ENCODE data around the gene TYW3.
A peak's percentile ranks its signal among the peaks of the same experiment; 100 is the strongest.

Gene TYW3

DNA sequence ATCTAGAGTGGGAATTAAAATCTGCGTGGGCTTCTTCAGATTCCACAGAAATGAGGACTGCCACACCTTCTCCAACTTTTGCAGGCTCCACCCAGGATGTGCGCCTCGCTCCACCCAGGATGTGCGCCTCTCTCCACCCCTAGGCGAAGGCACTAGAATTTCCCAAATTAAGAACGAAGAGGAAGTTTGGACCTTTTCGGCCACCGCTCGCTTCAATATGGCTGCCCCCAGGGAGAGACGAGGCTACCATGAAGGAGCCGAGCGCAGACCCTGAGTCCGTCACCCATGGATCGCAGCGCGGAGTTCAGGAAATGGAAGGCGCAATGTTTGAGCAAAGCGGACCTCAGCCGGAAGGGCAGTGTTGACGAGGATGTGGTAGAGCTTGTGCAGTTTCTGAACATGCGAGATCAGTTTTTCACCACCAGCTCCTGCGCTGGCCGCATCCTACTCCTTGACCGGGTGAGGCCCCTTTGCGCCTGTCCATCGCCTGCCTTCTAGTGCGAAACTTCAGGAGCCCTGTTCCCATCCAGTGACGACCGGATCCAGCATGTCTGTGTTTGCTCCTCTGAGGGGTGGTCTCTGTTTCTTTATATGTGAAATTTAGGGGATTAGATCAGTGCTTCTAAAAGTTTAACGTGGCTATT lies at the start of gene TYW3, which contains the start of gene CRYZ:
TYW3 (plus strand) TSS at position 193 of the 644 bp plus-strand sequence; CDS start at position 286, 93 bp downstream.
CRYZ (minus strand) TSS at position 91 of the 644 bp plus-strand sequence. CDS start 8,229 bp downstream, outside the sequence.
- Mint-ChIP-seq H3K4me3 (peak within 1 kb of the TSS; percentile 94), H3K27me3 (no peaks in the 10 kb centered on the region), H3K36me3 (ENCODE audit: low read depth) (peaks cover 54% of the 10 kb centered on the region), H3K4me1 (ENCODE audit: low read depth) (peaks cover 55% of the 10 kb centered on the region), H3K9me3 (no peaks in the 10 kb centered on the region), H3K27ac (peak within 1 kb of the TSS; percentile 98)
- peak; percentile 88 for DNase-seq

DNA sequence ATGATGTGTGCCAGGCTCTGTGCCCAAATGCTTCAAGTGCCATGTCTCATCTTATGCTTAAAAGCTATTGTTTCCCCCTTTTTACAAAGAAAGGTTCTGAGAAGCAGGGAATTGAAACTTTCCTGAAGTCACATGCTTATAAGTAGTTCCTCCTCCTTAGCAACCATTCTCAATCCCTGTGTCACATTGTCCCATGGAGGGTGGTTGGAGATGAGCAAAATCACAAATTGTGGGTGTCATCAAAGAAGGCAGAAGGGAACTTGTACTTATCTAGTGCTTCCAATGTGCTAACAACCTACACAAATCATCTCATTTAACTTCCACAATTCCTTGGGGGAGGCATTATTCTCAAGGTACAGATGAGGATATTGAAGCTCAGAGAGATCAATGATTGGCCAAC lies 49.3 kb upstream of the TYW3 start:
- Mint-ChIP-seq H3K27me3 (peaks cover 11% of the 10 kb centered on the region), H3K36me3 (ENCODE audit: low read depth) (no peaks in the 10 kb centered on the region), H3K4me3 (no peak overlapping the region), H3K9me3 (no peaks in the 10 kb centered on the region), H3K4me1 (ENCODE audit: low read depth) (peaks cover 4% of the 10 kb centered on the region), H3K27ac (no peak overlapping the region)
- DNase-seq: no peak

GRCh38 chr1:74684301-74684700 lies 48.7 kb upstream of the TYW3 start:
- H3K36me3 Mint-ChIP-seq (ENCODE audit: low read depth): no peaks in the 10 kb centered on the region
- no peak for DNase-seq
- peaks cover 4% of the 10 kb centered on the region for H3K4me1 Mint-ChIP-seq (ENCODE audit: low read depth)
- no peaks in the 10 kb centered on the region for H3K9me3 Mint-ChIP-seq
- H3K4me3 Mint-ChIP-seq: no peak overlapping the region
- no peak overlapping the region for H3K27ac Mint-ChIP-seq
- H3K27me3 Mint-ChIP-seq: peaks cover 7% of the 10 kb centered on the region

DNA sequence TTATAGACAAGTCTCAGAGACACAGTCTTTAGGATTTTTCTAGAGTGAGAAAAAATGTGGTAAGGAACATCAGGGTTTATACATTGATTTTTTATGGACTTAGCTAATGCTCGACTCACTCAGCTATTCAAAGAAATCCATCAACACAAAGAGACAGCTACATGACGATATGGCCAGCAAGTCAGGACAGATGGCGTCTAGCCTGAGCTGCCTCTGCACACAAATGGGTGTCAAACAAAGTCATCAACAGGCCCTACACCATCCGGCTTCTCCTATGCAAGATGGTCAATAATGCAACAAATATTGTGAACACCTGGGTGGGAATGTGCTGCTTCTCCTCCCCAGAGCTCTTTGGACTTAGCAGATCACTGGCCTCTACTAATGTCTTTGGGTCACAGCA lies 46.0 kb upstream of the TYW3 start:
- no peaks in the 10 kb centered on the region for H3K36me3 Mint-ChIP-seq (ENCODE audit: low read depth)
- H3K27ac Mint-ChIP-seq: no peak overlapping the region
- no peak for DNase-seq
- no peaks in the 10 kb centered on the region for H3K9me3 Mint-ChIP-seq
- H3K4me1 Mint-ChIP-seq (ENCODE audit: low read depth): peaks cover 1% of the 10 kb centered on the region
- H3K27me3 Mint-ChIP-seq: peaks cover 2% of the 10 kb centered on the region
- H3K4me3 Mint-ChIP-seq: no peak overlapping the region

DNA sequence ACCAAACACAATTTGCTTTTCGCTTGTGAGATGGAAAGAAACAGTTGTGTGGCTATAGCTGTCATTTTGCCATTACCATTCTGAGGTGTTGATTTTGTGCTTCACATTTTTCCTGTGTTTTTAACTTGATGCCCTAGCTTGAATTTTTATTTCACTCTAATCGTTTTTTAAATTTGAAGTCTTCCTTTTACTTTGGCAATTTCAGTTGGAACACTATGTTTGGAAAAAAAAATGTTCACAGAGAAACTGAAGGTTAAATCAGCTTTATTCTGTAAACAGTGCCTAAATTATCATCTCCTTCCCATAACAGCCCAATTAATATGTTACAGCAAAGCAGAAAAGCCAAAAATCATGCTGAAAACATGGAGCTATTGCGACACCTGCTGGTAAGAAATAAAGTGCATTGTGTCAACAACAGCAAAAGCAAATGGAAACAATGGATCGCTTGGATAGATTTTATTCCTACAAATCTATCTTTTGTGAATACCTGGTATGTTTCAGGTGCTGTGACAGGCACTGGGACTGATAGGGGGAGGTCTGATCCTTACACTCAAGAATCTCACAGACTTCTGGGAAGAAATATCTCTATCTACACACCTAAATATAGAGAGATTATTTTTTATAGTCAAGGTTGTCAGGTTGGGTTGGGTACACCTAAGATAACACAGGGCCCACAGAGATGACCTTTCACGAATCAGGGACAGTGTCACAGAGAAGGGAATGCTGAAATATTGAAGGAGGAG lies 43.2 kb upstream of the TYW3 start:
- DNase-seq: no peak
- H3K27ac Mint-ChIP-seq: no peak overlapping the region

GRCh38 chr1:74690364-74690696 lies 42.6 kb upstream of the TYW3 start:
- no peaks in the 10 kb centered on the region for H3K9me3 Mint-ChIP-seq
- H3K4me3 Mint-ChIP-seq: no peak overlapping the region
- H3K4me1 Mint-ChIP-seq (ENCODE audit: low read depth): peaks cover 1% of the 10 kb centered on the region
- no peak overlapping the region for H3K27ac Mint-ChIP-seq
- DNase-seq: no peak
- no peaks in the 10 kb centered on the region for H3K27me3 Mint-ChIP-seq
- H3K36me3 Mint-ChIP-seq (ENCODE audit: low read depth): no peaks in the 10 kb centered on the region

More for the DNA sequence above, 43.2 kb upstream of the TYW3 start:
- Mint-ChIP-seq H3K27me3 (no peaks in the 10 kb centered on the region), H3K4me3 (no peak overlapping the region), H3K36me3 (ENCODE audit: low read depth) (no peaks in the 10 kb centered on the region), H3K4me1 (ENCODE audit: low read depth) (peaks cover 1% of the 10 kb centered on the region), H3K9me3 (no peaks in the 10 kb centered on the region)

DNA sequence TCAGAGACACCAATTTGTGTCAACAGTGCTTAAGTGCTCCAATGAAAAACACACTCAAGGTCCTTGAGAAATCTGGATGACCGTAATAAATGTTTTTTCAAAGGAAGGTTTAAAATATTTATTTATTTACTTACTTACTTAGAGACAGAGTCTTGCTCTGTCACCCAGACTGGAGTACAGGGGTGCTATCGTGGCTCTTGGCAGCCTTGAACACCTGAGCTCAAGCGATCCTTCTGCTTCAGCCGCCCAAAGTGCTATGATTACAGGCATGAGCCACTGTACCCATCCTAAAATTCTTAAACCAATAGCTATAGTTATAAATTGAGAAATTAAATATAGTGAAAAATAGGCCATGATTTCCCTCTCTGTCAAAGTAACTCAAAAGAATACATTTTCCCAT lies 42.0 kb upstream of the TYW3 start:
- Mint-ChIP-seq H3K27me3 (no peaks in the 10 kb centered on the region), H3K36me3 (ENCODE audit: low read depth) (no peaks in the 10 kb centered on the region), H3K4me1 (ENCODE audit: low read depth) (peaks cover 1% of the 10 kb centered on the region), H3K4me3 (no peak overlapping the region), H3K9me3 (no peaks in the 10 kb centered on the region), H3K27ac (no peak overlapping the region)
- no peak for DNase-seq

DNA sequence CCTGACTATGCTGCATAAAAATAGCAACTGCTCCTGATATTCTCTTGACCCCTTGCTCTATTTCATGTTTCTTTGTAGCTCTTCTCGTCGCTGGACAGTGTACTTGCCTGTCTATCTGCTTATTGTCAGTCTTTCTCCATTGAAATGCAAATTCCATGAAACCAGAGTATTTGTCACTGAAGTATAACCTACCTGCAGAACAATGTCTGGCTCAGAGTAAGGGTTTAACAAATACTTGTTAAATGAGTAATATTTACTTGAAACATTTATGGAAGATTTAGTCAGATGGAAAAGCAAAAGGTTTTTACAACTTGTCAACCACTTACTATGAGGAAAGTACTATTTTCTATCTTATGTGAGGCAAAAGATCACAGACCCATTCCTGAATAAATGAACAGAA lies 39.5 kb upstream of the TYW3 start:
- H3K9me3 Mint-ChIP-seq: no peaks in the 10 kb centered on the region
- H3K36me3 Mint-ChIP-seq (ENCODE audit: low read depth): no peaks in the 10 kb centered on the region
- DNase-seq: no peak
- H3K4me1 Mint-ChIP-seq (ENCODE audit: low read depth): peaks cover 1% of the 10 kb centered on the region
- no peaks in the 10 kb centered on the region for H3K27me3 Mint-ChIP-seq
- H3K27ac Mint-ChIP-seq: no peak overlapping the region
- H3K4me3 Mint-ChIP-seq: no peak overlapping the region

GRCh38 chr1:74697832-74698231 lies 35.1 kb upstream of the TYW3 start:
- H3K27ac Mint-ChIP-seq: no peak overlapping the region
- H3K27me3 Mint-ChIP-seq: no peaks in the 10 kb centered on the region

GRCh38 chr1:74699331-74699730 lies 33.6 kb upstream of the TYW3 start:
- DNase-seq: no peak
- Mint-ChIP-seq H3K27me3 (no peaks in the 10 kb centered on the region), H3K27ac (no peak overlapping the region), H3K4me3 (no peak overlapping the region), H3K36me3 (ENCODE audit: low read depth) (peaks cover 26% of the 10 kb centered on the region), H3K4me1 (ENCODE audit: low read depth) (no peaks in the 10 kb centered on the region), H3K9me3 (no peaks in the 10 kb centered on the region)

More at GRCh38 chr1:74697832-74698231, 35.1 kb upstream of the TYW3 start:
- Mint-ChIP-seq H3K4me3 (no peak overlapping the region), H3K36me3 (ENCODE audit: low read depth) (peaks cover 11% of the 10 kb centered on the region), H3K4me1 (ENCODE audit: low read depth) (no peaks in the 10 kb centered on the region), H3K9me3 (no peaks in the 10 kb centered on the region)
- no peak for DNase-seq

DNA sequence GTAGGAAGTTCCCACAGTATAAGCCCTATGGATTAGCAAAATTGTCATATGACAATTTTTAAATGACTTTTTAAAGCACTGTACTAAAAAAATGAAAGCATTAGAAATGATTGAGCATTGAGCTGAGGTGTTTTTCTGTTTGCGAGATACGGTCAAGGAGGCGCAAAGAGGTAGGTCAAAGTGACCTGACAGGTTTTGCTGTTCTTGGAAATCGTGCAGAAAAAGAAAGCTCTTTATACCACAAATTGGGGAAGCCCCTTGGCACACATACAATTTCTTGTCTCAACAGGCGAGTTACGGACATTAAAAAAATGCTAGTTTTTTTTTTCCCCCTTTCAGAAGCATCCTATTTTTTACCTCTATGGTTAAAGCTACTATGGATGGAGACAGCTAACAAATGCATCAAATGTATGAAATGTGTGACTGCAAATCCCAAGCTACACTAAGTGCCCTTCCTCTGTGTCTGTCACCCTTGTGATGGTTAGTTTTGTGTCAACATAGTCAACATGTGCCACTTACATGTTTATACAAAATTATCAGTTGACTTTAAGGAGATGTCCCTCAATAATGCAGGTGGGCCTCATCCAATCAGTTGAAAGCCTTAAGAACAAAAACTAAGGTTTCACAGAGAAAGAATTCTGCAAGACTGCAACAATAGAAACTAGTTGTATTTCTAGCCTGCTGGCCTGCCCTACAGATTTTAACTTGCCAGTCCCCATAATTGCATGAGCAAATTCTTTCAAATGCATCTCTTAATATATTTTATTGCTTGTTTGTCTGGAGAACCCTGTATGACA lies 29.4 kb upstream of the TYW3 start:
- Mint-ChIP-seq H3K27ac (no peak overlapping the region), H3K27me3 (no peaks in the 10 kb centered on the region), H3K4me1 (ENCODE audit: low read depth) (no peaks in the 10 kb centered on the region), H3K4me3 (no peak overlapping the region), H3K9me3 (no peaks in the 10 kb centered on the region), H3K36me3 (ENCODE audit: low read depth) (peaks cover 59% of the 10 kb centered on the region)
- no peak for DNase-seq

GRCh38 chr1:74712881-74713280 lies 20.1 kb upstream of the TYW3 start:
- Mint-ChIP-seq H3K4me3 (no peak overlapping the region), H3K4me1 (ENCODE audit: low read depth) (no peaks in the 10 kb centered on the region), H3K27me3 (no peaks in the 10 kb centered on the region), H3K9me3 (no peaks in the 10 kb centered on the region), H3K27ac (no peak overlapping the region), H3K36me3 (ENCODE audit: low read depth) (peaks cover 56% of the 10 kb centered on the region)
- DNase-seq: no peak

GRCh38 chr1:74713849-74714248 lies 19.1 kb upstream of the TYW3 start:
- no peak overlapping the region for H3K4me3 Mint-ChIP-seq
- no peaks in the 10 kb centered on the region for H3K4me1 Mint-ChIP-seq (ENCODE audit: low read depth)
- no peak overlapping the region for H3K27ac Mint-ChIP-seq
- no peak for DNase-seq
- H3K9me3 Mint-ChIP-seq: no peaks in the 10 kb centered on the region
- H3K27me3 Mint-ChIP-seq: no peaks in the 10 kb centered on the region
- peaks cover 49% of the 10 kb centered on the region for H3K36me3 Mint-ChIP-seq (ENCODE audit: low read depth)

DNA sequence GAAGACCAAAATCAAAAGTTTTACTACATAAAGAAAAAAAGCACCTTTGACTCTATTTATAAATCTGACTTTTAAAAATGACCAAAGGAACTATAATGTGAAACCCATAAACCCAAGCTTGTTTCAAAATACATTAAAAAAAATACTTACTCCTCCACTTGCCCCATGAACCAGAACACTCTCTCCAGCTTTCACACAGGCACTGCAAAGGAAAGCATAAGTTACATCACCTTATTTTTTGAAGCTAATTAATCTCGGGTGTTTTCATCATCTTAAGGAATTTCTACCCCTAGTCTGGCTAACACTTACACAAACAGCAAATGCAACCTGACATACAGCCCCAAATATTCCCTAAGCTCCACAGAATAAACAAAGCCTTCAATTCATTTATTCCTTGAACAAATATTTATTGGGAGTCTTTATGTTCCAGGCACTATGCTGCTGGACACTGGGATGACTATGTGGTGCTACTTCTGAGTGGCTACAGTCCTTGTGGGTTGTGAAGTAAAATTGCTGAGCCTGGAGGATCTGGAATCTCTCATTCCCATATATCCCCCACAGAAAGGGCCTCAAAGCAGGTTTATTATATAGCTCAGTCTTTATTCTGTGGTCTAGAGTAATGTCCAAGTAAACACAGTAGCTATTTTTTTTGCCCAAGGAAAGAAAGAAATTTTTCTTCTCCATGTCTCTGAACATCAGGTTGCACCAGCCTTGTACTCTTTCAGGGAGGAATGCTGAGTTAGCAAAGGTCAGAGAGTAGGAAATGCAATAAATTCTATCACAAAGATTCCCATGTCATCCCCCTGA lies 18.3 kb upstream of the TYW3 start:
- Mint-ChIP-seq H3K9me3 (no peaks in the 10 kb centered on the region), H3K27me3 (no peaks in the 10 kb centered on the region), H3K4me3 (no peak overlapping the region), H3K4me1 (ENCODE audit: low read depth) (no peaks in the 10 kb centered on the region), H3K27ac (no peak overlapping the region), H3K36me3 (ENCODE audit: low read depth) (peaks cover 42% of the 10 kb centered on the region)
- DNase-seq: no peak
